ENCODE results near the gene SESN1.

SESN1 gene

DNA sequence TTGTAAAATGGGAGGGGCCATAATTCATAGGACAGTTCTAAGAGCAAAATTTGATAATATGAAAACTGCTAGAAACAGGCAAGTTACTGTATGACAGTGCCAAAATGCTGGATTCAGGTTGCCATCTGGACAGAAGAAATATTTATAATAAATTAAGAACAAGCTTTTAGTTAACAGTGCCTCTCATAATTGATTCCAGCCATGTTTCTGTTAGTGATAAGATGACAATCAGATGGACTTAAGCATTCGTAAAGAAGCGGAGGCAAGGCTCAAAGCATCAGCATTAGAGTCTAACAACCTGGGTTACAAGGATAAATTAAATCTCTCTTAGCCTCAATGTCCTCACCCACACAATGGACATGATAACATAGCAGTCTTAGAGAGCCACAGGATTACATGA, 61.0 kb downstream of the SESN1 start:
- Histone ChIP-seq H3K9ac (ENCODE audit: low read length) (no peak overlapping the region), H3K36me3 (ENCODE audit: control insufficient read depth, insufficient read depth, low read length) (no peaks in the 10 kb centered on the region), H3K27me3 (ENCODE audit: control insufficient read depth, insufficient read depth, low read length) (no peaks in the 10 kb centered on the region), H3K4me3 (ENCODE audit: low read length) (no peak overlapping the region), H3K27ac (ENCODE audit: low read depth, low read length) (no peak overlapping the region), H3K4me1 (ENCODE audit: control insufficient read depth, insufficient read depth, low read length) (peaks cover 5% of the 10 kb centered on the region)

DNA sequence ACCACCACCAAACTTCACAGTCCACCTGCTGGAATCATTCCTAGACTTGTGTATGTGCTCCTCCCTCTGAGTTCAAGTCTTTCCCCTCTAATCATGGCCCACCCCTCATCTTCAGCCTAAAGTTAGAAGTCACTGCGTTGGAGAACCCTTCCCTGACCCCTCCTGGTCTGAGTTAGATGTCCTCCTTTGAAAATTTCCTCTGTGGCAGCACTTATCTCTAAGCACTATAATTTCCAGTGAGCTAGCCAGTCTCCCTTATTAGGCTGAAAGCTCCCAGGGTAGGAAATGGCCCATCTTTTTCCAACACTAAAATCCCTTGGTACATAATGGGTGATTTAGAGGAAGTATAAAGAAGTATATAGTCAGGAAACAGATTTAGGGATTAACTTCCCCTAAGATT, 63.2 kb downstream of the SESN1 start:
- Histone ChIP-seq H3K4me1 (ENCODE audit: control insufficient read depth, insufficient read depth, low read length) (no peaks in the 10 kb centered on the region), H3K27me3 (ENCODE audit: control insufficient read depth, insufficient read depth, low read length) (no peaks in the 10 kb centered on the region), H3K27ac (ENCODE audit: low read depth, low read length) (no peak overlapping the region), H3K36me3 (ENCODE audit: control insufficient read depth, insufficient read depth, low read length) (no peaks in the 10 kb centered on the region), H3K4me3 (ENCODE audit: low read length) (no peak overlapping the region), H3K9ac (ENCODE audit: low read length) (no peak overlapping the region)

GRCh38 chr6:109029313-109029712, 65.3 kb downstream of the SESN1 start:
- Histone ChIP-seq H3K4me1 (ENCODE audit: control insufficient read depth, insufficient read depth, low read length) (no peaks in the 10 kb centered on the region), H3K9ac (ENCODE audit: low read length) (no peak overlapping the region), H3K36me3 (ENCODE audit: control insufficient read depth, insufficient read depth, low read length) (no peaks in the 10 kb centered on the region), H3K4me3 (ENCODE audit: low read length) (no peak overlapping the region), H3K27ac (ENCODE audit: low read depth, low read length) (no peak overlapping the region), H3K27me3 (ENCODE audit: control insufficient read depth, insufficient read depth, low read length) (no peaks in the 10 kb centered on the region)

- Histone ChIP-seq H3K27ac (ENCODE audit: low read depth, low read length) (no peak overlapping the region), H3K27me3 (ENCODE audit: control insufficient read depth, insufficient read depth, low read length) (no peaks in the 10 kb centered on the region), H3K36me3 (ENCODE audit: control insufficient read depth, insufficient read depth, low read length) (no peaks in the 10 kb centered on the region), H3K4me3 (ENCODE audit: low read length) (no peak overlapping the region), H3K4me1 (ENCODE audit: control insufficient read depth, insufficient read depth, low read length) (no peaks in the 10 kb centered on the region), H3K9ac (ENCODE audit: low read length) (no peak overlapping the region)
Observed at GRCh38 chr6:109028439-109028838, 66.2 kb downstream of the SESN1 start.

DNA sequence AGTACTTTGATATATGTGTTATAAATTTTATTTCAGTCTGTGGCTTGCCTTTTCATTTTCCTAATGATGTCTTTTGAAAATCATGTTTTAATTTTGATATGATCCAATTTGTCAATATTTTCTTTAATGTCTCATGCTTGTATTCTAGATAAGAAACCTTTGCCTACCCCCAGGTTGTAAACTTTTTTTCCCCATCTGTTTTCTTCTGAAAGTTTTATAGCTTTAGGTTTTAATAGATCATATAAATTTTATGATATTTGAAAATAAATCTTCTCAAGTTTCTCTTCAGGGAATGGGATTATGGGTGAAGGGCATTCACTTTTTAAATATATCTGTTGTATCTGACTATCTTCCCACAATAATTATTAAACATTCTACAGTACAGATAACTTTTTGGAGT, 66.7 kb downstream of the SESN1 start:
- H3K4me1 ChIP-seq (ENCODE audit: control insufficient read depth, insufficient read depth, low read length), result no peaks in the 10 kb centered on the region
- no peak overlapping the region for H3K9ac ChIP-seq (ENCODE audit: low read length)
- no peak overlapping the region for H3K4me3 ChIP-seq (ENCODE audit: low read length)
- no peak overlapping the region for H3K27ac ChIP-seq (ENCODE audit: low read depth, low read length)
- no peaks in the 10 kb centered on the region for H3K36me3 ChIP-seq (ENCODE audit: control insufficient read depth, insufficient read depth, low read length)
- H3K27me3 ChIP-seq (ENCODE audit: control insufficient read depth, insufficient read depth, low read length), result no peaks in the 10 kb centered on the region

DNA sequence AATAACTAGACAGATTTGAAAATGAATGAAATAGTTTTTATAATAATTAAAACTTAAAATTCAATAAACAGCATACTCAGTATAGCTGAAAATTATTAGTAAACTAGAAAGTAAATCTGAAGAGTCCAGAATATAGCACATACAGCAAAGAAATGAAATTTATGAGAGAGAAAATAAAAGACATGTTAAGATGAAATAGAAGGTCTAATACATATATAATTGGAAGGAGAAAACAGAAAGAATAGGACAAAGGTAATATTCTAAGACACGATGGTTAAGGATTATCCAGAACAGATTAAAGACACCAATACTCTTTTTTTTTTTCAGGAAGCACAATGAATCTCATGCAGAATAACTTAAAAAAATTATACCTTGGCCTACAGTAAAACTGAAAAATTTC, 69.0 kb downstream of the SESN1 start:
- no peaks in the 10 kb centered on the region for H3K27me3 ChIP-seq (ENCODE audit: control insufficient read depth, insufficient read depth, low read length)
- H3K27ac ChIP-seq (ENCODE audit: low read depth, low read length), result no peak overlapping the region
- no peaks in the 10 kb centered on the region for H3K4me1 ChIP-seq (ENCODE audit: control insufficient read depth, insufficient read depth, low read length)
- no peak overlapping the region for H3K4me3 ChIP-seq (ENCODE audit: low read length)
- H3K9ac ChIP-seq (ENCODE audit: low read length), result no peak overlapping the region
- no peaks in the 10 kb centered on the region for H3K36me3 ChIP-seq (ENCODE audit: control insufficient read depth, insufficient read depth, low read length)

DNA sequence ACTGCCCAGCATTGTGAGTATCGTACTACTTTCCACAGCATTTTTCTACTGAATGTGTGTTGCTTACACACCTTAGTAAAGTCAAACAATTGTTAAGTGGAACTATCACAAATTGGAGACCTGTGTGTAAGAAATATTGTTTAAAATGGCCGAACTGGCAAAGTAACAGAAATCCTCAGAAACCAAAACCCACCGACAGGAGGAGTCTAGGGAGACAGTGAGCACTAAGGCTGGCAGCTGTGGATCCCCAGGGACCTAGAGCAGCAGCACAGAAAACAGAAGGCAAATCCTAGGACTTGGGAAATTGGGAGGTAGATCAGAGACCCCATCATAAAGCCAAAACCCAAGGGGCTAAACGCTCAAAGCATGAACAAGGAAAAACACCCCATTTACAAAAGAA, 69.9 kb downstream of the SESN1 start:
- Histone ChIP-seq H3K9ac (ENCODE audit: low read length) (no peak overlapping the region), H3K4me1 (ENCODE audit: control insufficient read depth, insufficient read depth, low read length) (no peaks in the 10 kb centered on the region), H3K36me3 (ENCODE audit: control insufficient read depth, insufficient read depth, low read length) (no peaks in the 10 kb centered on the region), H3K27me3 (ENCODE audit: control insufficient read depth, insufficient read depth, low read length) (no peaks in the 10 kb centered on the region), H3K27ac (ENCODE audit: low read depth, low read length) (no peak overlapping the region), H3K4me3 (ENCODE audit: low read length) (no peak overlapping the region)

DNA sequence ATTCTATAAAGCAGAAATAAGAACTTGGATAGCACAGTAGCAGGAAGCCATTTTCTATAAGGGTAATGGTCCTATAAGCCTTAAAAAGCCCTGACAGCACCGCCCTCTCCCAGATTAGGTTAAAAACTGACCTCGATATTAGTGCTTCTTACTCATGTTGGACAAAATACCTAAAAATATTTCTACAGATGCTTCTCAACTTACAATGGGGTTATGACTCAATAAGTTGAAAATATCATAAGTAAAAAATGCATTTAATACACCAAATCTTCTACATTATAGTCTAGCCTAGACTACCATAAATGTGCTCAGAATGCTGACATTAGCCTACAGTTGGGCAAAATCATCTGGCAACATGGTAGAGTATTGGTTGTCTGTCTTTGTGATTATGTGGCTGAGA, 70.3 kb downstream of the SESN1 start:
- Histone ChIP-seq H3K9ac (ENCODE audit: low read length) (no peak overlapping the region), H3K27me3 (ENCODE audit: control insufficient read depth, insufficient read depth, low read length) (no peaks in the 10 kb centered on the region), H3K4me3 (ENCODE audit: low read length) (no peak overlapping the region), H3K27ac (ENCODE audit: low read depth, low read length) (no peak overlapping the region), H3K36me3 (ENCODE audit: control insufficient read depth, insufficient read depth, low read length) (no peaks in the 10 kb centered on the region), H3K4me1 (ENCODE audit: control insufficient read depth, insufficient read depth, low read length) (no peaks in the 10 kb centered on the region)

DNA sequence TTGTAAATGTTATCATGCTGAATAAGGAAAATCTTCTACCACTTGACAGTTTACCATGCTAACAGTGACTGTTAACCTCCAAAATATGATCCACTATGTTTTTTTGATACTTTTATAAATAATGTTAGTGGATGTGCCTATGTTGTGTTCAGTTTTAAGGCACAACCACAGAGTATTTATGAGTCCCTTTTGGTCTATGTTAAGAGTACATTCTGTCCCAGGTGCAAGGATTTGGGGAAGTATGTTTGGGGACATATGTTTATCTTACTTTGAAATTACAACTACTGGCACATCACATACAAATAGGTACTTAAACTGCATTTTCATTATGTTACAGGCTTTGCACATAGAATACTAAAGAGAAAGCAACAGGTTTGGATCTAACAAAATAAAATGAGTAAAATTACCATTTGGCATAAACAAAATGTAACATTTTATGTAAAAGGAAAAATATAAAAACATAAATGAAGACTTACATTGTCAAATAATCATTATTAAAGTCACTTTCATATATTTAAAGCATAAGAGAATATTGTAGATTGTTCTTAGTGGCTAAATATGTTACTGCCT, 71.2 kb downstream of the SESN1 start:
- Histone ChIP-seq H3K4me1 (ENCODE audit: control insufficient read depth, insufficient read depth, low read length) (no peaks in the 10 kb centered on the region), H3K36me3 (ENCODE audit: control insufficient read depth, insufficient read depth, low read length) (no peaks in the 10 kb centered on the region), H3K27me3 (ENCODE audit: control insufficient read depth, insufficient read depth, low read length) (no peaks in the 10 kb centered on the region), H3K4me3 (ENCODE audit: low read length) (no peak overlapping the region), H3K27ac (ENCODE audit: low read depth, low read length) (no peak overlapping the region), H3K9ac (ENCODE audit: low read length) (no peak overlapping the region)

DNA sequence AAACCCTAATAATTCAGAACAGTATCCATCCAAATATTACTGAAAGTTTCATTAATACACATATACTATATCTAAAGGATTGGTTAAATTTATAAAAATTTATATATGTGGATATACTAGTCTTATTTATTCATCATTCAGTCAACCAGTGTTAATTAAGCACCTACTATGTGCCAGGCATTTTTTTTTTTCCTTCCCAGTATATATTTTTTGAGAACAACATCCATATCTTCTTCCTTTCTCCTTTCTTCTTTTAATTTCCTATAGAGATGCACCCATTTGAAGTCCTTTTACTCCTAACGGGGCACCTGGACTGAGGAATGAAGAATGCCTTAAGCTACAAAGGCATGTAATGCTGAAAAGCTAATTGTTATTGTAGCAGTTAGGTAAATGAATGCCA, 72.8 kb downstream of the SESN1 start:
- Histone ChIP-seq H3K4me3 (ENCODE audit: low read length) (no peak overlapping the region), H3K9ac (ENCODE audit: low read length) (no peak overlapping the region), H3K27me3 (ENCODE audit: control insufficient read depth, insufficient read depth, low read length) (no peaks in the 10 kb centered on the region), H3K36me3 (ENCODE audit: control insufficient read depth, insufficient read depth, low read length) (no peaks in the 10 kb centered on the region), H3K27ac (ENCODE audit: low read depth, low read length) (no peak overlapping the region), H3K4me1 (ENCODE audit: control insufficient read depth, insufficient read depth, low read length) (no peaks in the 10 kb centered on the region)

DNA sequence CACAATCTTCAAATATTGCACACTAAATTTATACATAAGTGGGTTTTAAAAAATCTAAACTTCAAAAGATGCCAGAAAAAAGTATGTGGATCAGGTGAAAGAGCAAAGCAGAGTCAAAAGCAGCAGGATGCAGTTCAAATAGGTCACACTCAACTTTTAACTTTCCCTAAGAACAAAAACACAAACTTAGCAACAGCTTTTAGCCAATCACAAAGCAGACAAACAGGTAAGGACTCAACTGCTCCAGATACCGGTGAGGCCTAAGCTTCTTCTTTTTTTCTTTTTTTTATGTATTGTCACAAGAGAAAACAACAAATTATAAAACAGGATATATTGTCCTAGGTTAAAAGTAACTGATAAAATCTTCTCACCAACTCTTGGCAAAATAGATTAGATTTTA, 74.7 kb downstream of the SESN1 start:
- no peak overlapping the region for H3K27ac ChIP-seq (ENCODE audit: low read depth, low read length)
- H3K9ac ChIP-seq (ENCODE audit: low read length), result no peak overlapping the region
- H3K4me1 ChIP-seq (ENCODE audit: control insufficient read depth, insufficient read depth, low read length), result no peaks in the 10 kb centered on the region
- no peaks in the 10 kb centered on the region for H3K27me3 ChIP-seq (ENCODE audit: control insufficient read depth, insufficient read depth, low read length)
- H3K36me3 ChIP-seq (ENCODE audit: control insufficient read depth, insufficient read depth, low read length), result no peaks in the 10 kb centered on the region
- H3K4me3 ChIP-seq (ENCODE audit: low read length), result no peak overlapping the region

- Histone ChIP-seq H3K27ac (ENCODE audit: low read depth, low read length) (no peak overlapping the region), H3K36me3 (ENCODE audit: control insufficient read depth, insufficient read depth, low read length) (no peaks in the 10 kb centered on the region), H3K9ac (ENCODE audit: low read length) (no peak overlapping the region), H3K27me3 (ENCODE audit: control insufficient read depth, insufficient read depth, low read length) (no peaks in the 10 kb centered on the region), H3K4me3 (ENCODE audit: low read length) (no peak overlapping the region), H3K4me1 (ENCODE audit: control insufficient read depth, insufficient read depth, low read length) (peaks cover 7% of the 10 kb centered on the region)
Observed at GRCh38 chr6:109015176-109015575, 79.5 kb downstream of the SESN1 start.

DNA sequence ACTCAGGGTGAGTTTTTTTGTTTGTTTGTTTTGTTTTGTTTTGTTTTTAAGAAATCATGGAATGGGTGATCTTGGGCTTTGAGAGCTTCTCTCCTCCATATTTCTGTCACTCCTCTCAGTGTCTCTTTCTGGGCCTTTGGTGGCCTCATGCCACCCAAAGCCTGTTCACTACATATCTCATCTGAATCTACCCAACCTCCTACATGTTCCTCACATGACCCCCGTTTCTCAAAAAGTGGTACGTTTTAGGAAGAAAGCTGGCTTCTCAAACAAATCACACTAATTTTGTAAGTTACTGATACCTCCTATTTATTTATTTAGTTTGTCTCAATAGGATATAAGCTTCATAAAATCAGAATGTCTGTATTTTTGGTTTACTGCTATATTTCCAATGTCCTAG, 80.0 kb downstream of the SESN1 start:
- no peak overlapping the region for H3K9ac ChIP-seq (ENCODE audit: low read length)
- H3K27me3 ChIP-seq (ENCODE audit: control insufficient read depth, insufficient read depth, low read length), result no peaks in the 10 kb centered on the region
- no peaks in the 10 kb centered on the region for H3K36me3 ChIP-seq (ENCODE audit: control insufficient read depth, insufficient read depth, low read length)
- peaks cover 11% of the 10 kb centered on the region for H3K4me1 ChIP-seq (ENCODE audit: control insufficient read depth, insufficient read depth, low read length)
- H3K4me3 ChIP-seq (ENCODE audit: low read length), result no peak overlapping the region
- no peak overlapping the region for H3K27ac ChIP-seq (ENCODE audit: low read depth, low read length)

Measured in rectal smooth muscle tissue (tissue), 1 donor.